Purkinje cell (primary cell): ENCODE data around the gene ATP13A3. TPM values are rescaled to one million over a fixed set of nuclear protein-coding genes. Genes with fewer than 3 reads are reported as not detected.

Experiments
- polyA plus RNA-seq: library from polyadenylated mRNA; unstranded; fragments of >200 nt; fragmentation: Nextera tagmentation; gene quantifications from 2 replicates; pipeline ENCODE4 v1.2.1, GENCODE V29; 2014

ATP13A3 gene
- 49.6 and 57.2 TPM in 2 replicates for polyA plus RNA-seq

GRCh38 chr3:194486540-194487288 is at the start of gene ATP13A3:
TSS of gene ATP13A3 (minus strand) at chr3:194487002. CDS start at chr3:194462190, 24,812 bp downstream.

GRCh38 chr3:194399166-194399565 is 87.6 kb downstream of the ATP13A3 start, which contains the start of gene GP5:
TSS of gene GP5 (minus strand) at chr3:194399266. CDS start at chr3:194398282, 984 bp downstream.

GRCh38 chr3:194369522-194370279 is 117.1 kb downstream of the ATP13A3 start, which contains the start of gene LRRC15:
TSS of gene LRRC15 (minus strand) at chr3:194369743. CDS start at chr3:194361043, 8,700 bp downstream.

Other genes starting within 250 kb of the ATP13A3 start
- not detected in 2 replicates for gene CPN2, start 135.7 kb downstream of the ATP13A3 start, polyA plus RNA-seq
- gene LRRC15, start 117.3 kb downstream of the ATP13A3 start, polyA plus RNA-seq = not detected in 2 replicates
- not detected in 2 replicates for gene GP5, start 87.7 kb downstream of the ATP13A3 start, polyA plus RNA-seq
- gene TMEM44, start 146.4 kb upstream of the ATP13A3 start, polyA plus RNA-seq = 0.77 and 2.6 TPM in 2 replicates
- 14.7 and 17.7 TPM in 2 replicates for gene LSG1, start 185.2 kb upstream of the ATP13A3 start, polyA plus RNA-seq
- 1.3 and 1.5 TPM in 2 replicates for gene FAM43A, start 198.9 kb upstream of the ATP13A3 start, polyA plus RNA-seq